ENCODE measurements around the gene REG4.

- TF ChIP-seq CTCF (IDR thresholded peaks at IDR 0.05) (no peak), EP300 (IDR thresholded peaks at IDR 0.05) (no peak)
Observed at GRCh38 chr1:119822406-119822805, 11.1 kb upstream of the REG4 start.
